HG03575 (cell line): ENCODE results near the gene C6orf15.
A peak's percentile ranks its signal among the peaks of the same experiment; 100 is the strongest.

Experiments used
- ATAC-seq: cut with Tn5 transposase; IDR thresholded peaks from one replicate; pipeline ENCODE4 v1.9.1; 2021; ENCODE audit not compliant: unreplicated experiment, insufficient number of reproducible peaks, low FRiP score; ENCODE audit errors: extremely low read depth

Gene C6orf15

GRCh38 chr6:31112478-31112877 lies at the start of gene C6orf15:
Gene C6orf15, minus strand, starts transcription at chr6:31112575. Its CDS starts 20 bp downstream, at chr6:31112555.
- no peak for ATAC-seq

- ATAC-seq, result no peak
These were observed 49.1 kb upstream of the C6orf15 start for GRCh38 chr6:31161216-31162126.

- no peak for ATAC-seq
These were observed 46.8 kb upstream of the C6orf15 start for GRCh38 chr6:31158863-31159855.

- peak; percentile 63 for ATAC-seq
These were observed 45.9 kb upstream of the C6orf15 start, which contains the start of gene TCF19 for GRCh38 chr6:31158140-31158862. Gene TCF19, plus strand, starts transcription at chr6:31158589. Its CDS starts 881 bp downstream, at chr6:31159470.

GRCh38 chr6:31157513-31158139 lies 45.3 kb upstream of the C6orf15 start, which contains the start of gene CCHCR1:
Gene CCHCR1, minus strand, starts transcription at chr6:31157802. Its CDS starts 202 bp downstream, at chr6:31157600.
- no peak for ATAC-seq

GRCh38 chr6:31156641-31157040 lies 44.3 kb upstream of the C6orf15 start:
- ATAC-seq, result no peak

GRCh38 chr6:31154436-31154835 lies 42.1 kb upstream of the C6orf15 start:
- no peak for ATAC-seq

- no peak for ATAC-seq
These were observed 40.4 kb upstream of the C6orf15 start for GRCh38 chr6:31152781-31153180.

- ATAC-seq, result no peak
These were observed 37.6 kb upstream of the C6orf15 start for GRCh38 chr6:31149827-31150447.

- no peak for ATAC-seq
These were observed 33.0 kb upstream of the C6orf15 start for GRCh38 chr6:31145386-31145785.

- no peak for ATAC-seq
These were observed 32.6 kb upstream of the C6orf15 start for GRCh38 chr6:31144970-31145340.

GRCh38 chr6:31144296-31144969 lies 32.1 kb upstream of the C6orf15 start:
- ATAC-seq, result no peak

- ATAC-seq, result no peak
These were observed 30.8 kb upstream of the C6orf15 start for GRCh38 chr6:31143148-31143547.

GRCh38 chr6:31142361-31142761 lies 30.0 kb upstream of the C6orf15 start:
- no peak for ATAC-seq

- ATAC-seq, result no peak
These were observed 28.3 kb upstream of the C6orf15 start for GRCh38 chr6:31140643-31141042.

GRCh38 chr6:31139599-31139998 lies 27.2 kb upstream of the C6orf15 start:
- no peak for ATAC-seq

GRCh38 chr6:31138982-31139381 lies 26.6 kb upstream of the C6orf15 start, which contains the start of gene PSORS1C2:
Gene PSORS1C2, minus strand, starts transcription at chr6:31139066. Its CDS starts 40 bp downstream, at chr6:31139026.
- ATAC-seq, result no peak
